CD4-positive, alpha-beta T cell treated with Interleukin-2 at 100 ng/mL for 4 hours (primary cell): ENCODE data around the gene MAEL.

Experiments
- DNase-seq: peaks from one replicate; pipeline ENCODE4 v3.0.0-alpha.2; 2020; ENCODE audit warnings: low spot score

MAEL gene

DNA sequence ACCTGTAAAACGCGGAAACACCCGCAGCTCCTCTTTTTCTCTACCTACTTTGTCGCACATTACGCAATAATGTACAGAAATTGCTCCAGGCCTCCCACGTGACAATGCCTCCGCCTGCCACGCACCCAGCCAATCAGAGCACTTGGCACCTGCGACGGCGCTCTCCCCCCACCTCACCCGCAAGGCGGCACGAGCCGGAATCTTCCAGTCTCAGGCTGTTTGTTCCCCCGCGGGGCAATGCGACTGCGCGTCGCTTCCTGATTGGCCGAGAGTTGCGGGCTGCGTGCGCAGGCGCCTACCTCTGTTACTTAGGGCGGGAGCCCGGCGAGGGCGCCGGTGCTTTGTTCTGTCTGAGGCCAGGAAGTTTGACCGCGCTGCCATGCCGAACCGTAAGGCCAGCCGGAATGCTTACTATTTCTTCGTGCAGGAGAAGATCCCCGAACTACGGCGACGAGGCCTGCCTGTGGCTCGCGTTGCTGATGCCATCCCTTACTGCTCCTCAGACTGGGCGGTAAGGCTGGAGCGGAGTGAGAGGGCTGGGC lies at the start of gene MAEL:
MAEL (plus strand) TSS at position 307 of the 542 bp plus-strand sequence; CDS start at position 380, 73 bp downstream.
- no peak for DNase-seq

DNA sequence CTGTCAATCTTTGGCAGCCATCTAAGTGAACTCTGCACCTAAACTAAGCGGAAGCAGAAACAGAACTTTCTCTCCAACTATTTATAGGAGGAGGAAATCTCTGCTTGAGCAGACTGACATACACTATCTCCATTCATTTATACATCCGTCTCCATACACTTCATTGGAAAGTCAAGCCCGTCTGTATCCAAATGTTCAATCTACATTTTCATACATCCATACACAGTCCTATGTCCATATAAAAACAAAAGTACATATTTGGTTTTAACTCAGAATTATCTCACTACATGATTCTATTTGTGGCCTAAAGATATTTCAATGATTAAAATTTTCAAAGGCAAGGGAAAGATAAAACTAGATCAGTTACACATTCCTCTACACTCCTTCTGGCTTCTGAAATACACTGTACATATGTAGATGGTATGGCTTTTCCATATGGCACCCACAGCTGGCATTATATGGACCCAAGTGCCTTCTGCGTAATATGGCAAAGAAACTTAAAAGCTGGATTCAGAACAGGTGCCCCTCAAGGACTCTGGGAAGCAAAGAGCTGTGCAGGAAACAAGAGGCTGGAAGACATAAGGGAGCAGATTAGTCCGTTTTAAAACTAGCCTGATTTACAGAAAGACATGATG lies 49.2 kb upstream of the MAEL start:
- no peak for DNase-seq

DNA sequence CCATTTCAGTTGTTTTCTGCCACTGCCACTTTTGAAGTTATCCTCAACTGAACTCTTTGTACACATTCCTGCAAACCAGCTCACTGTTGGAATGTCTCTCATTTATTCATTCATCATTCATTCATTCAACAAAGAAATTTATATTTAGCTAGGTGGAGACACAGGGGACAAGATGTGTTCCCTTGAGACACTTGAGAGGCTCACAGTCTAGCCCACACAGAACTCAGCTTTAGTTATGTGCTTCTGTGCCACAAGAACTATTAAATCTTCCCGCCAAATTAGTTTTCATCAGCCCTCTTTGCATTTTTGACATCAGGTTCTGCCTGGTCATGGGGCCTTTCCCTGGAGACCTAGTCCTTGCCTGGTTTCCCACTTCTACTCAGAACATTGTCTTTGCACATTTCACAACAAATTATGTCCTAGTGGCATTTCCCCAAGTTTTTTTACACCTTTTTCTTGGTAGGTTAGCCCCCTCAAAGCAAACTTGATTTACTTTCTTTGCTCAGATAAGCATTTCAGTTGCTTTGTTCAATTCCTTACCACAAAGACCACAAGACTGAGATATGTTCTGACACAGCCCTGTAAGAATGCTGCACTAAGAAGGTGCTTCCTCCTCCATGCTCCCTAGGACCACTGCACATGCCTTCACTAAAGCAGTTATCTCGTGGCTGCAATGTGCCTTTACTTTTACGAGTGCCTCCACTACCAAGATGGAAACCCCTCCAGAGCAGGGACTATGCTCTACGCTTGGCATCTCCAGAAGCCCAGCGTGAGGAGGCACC lies 44.7 kb upstream of the MAEL start:
- no peak for DNase-seq

DNA sequence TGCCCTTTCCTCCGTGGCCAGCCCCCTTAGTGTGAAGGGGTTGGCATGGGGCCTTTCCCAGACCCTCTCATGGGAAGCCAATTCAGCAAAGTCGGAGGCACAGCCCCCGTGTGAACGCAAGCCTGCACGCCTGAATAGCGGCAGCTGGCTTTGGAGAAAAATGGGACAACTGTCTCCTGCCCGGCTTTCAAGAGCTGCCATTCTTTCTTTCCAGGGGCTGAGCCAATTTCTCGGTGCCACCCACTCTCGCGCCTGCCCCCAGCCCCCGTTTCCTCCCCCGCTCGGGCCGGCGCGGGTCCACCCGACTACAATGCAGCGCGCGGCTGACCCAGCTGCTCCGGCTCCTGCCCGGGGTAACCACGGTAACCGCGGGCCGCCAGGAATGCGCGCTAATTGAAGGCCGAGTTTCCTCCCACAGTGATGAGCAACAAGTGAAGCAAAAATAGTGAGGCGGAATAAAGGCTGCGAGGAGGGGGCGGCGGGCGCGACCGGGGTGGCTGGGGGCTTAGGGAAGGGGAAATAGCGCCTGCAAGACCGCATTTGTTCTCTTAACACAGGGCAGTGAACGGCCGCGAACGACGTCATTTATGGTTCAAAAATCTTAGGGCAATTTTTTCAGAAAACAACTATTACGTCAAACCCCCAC lies 41.6 kb upstream of the MAEL start:
- no peak for DNase-seq

DNA sequence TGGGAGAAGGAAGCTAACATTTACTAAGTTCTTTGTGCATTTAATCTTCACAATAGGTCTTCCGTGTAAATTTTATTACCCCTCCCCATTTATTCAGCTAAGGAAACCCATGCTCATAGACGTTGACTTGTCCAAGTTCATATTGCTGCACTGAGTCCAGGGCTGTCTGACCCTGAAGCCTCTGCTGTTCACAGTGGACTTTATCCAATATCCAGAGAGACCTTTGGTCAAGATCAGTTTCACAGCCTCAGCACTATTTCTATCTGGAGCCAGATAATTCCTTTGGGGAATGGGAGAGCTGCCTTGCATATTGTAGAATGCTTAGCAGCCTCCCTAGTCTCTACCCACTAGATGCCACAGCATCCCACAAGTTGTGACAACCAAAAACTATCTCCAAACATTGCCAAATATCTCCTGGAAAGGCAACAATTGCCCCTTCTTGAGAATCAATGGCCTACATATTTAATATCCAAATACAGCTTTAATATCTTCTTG lies 40.2 kb upstream of the MAEL start:
- DNase-seq: no peak

DNA sequence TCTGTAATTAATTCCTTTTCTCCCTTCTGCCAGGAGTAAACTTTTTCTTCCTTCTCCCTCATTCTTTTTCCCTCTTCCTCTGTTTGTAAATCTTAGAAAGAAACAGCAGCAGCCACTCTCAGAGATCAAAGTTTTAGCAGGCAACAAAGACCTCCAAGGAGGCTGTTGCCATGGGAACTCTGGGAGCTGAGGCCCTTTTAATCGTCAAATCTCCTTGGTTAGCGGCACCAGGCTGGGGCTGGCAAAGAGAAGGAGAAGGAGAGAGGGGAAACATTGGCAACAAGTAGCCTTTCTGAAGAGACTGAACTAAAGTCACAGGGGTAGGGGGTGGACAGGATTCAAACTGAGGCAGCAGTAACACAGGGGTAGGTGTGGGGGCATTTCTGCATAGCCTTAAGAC lies 38.9 kb upstream of the MAEL start:
- no peak for DNase-seq

DNA sequence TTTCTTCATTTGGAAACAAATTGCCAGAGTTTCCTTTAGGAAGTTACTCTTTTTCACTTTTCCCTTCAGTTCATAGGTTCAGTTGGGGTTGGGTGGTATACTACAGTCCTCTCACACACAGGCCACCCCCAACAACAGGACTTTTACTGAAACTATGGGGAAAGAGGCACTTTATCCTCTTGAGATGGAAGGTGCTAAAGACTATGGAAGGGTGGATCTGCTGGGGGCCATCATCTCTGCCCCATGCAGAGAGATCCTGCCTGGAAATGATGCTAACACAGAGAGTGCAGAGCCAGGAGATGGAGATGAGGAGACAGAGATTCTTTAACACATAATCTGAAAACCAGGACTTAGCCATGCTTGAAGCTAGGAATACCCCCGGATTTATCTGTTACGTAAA lies 38.0 kb upstream of the MAEL start:
- DNase-seq: no peak

DNA sequence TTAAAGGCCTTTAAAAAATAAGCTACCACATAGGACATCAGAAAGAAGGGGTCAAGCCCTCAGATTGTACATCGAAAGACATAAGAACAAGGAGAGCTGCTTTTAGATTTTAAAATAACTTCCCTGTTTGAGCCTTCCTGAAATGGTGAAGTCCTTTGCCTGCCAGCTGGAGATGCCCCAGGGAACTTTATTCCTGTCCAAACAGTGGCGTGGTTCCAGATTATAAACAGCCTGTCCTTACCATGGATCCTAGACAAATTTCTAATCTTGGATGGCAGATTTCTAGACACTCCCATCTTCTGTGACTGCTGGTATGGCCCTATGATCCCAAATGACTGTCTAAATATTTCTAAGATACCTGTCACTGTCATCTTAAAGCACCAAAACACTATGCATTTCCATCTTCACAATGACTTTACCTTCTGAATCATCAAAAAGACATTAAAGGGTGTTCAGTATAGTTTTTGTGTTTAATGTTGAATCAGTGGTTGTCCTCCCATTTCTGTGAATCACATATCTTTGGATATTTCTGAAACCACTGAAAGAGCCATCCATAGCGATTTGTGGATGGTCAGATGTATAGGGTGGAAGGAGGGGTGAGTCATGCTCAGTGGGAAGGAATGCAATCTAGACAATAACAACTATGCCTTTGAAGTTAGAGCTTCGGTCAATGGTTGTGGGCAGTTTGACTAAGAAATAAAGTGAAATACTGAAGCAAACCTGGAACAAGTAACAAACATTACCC lies 36.9 kb upstream of the MAEL start:
- no peak for DNase-seq

DNA sequence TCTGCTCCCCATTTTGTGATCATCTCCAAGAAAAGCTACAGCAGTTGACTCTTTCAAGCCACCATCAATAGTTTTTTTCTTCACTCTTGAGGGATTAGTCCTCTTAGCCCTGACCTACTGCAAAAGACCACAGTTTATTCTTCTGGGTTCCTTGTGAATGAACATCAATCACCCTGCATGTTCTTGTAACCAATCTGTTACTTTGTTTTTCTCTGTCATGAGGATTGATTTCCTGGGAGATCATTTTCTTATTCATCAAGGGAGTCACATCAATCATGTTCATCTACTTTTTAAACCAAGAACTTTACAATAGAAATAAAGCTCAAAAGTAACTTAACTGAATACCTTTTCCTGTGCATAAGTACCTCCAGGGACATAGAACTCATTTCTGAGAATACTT lies 35.6 kb upstream of the MAEL start:
- DNase-seq: no peak

DNA sequence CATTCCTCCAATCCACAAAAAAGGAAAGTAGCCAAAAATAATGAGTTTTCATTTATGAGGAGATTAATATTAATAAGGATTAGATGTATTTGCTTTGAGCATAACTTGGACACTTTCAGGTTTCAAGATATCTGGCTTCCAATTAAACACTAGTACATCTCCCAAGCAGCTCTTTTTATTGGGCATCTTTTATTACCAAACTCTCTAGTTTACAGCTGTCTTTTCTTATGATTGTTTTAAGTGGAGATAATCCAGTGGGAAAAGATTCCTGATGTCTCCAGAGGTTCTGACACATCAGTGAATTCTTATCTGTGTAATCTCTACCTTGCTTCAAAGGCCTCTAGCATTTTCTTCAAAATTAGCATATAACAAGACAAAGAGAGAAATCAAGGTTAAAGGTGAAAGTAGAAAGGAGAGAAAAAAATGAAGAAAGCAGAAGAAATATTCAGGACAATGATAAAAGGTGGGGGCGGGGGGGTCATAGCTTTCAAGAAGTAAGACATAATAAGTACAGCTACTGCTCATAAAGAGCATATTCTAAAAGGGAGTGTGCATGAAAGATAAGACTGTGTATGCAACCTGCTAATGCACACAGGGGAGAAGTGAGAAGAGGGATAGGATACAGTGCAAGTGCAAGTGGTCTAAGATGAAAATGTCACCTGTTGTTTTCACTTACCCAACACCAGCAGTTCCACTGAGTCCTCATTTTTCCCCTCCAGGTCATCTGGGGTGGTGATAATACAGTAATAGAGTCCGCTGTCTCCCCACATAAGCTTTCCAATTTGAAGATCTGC lies 32.8 kb upstream of the MAEL start:
- no peak for DNase-seq

DNA sequence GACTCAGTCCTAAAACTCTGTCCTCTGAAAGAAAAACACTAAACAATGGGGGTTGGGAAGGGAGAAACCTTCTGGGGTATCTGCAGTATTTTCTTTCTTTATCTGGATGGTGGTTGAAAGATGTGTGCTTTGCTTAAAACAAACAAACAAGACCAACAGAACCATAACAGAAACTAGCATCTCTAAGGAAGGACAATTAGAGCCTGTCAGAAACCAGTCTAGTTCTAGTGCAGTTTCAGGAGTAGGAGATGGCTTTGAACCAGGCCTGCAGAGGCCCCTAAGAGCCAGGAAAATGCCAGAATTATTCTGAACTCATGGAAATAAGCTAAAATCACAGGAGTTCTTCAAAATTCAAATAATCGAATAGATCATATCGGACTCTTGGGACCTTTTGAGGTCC lies 32.2 kb upstream of the MAEL start:
- no peak for DNase-seq

DNA sequence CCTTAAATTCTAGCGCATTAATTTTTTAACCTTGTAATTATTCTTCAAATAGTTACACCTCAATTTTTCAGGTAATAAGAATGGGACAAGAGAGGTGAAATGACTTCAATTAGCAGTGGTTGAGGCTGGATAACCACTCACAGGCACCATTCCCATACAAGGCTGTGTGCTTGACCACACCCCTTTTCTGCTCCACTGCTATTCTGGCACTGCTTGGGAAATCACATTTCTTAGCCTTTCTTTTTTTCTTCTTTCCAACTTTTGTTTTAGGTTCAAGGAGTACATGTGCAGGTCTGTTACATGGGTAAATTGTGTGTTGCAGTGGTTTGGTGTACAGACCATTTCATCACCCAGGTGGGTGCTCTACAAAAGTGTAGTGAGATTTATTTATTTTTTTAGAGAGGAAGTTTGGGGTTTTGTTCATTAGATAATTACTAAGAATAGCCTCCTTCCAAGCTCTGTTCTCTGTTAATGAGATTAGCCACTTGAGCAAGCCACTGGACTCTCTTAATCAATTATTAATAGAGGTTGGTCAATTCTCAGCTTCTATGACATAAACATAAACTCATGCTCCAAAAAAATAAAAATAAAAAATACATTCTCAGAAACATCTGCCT lies 28.1 kb upstream of the MAEL start:
- DNase-seq: no peak

DNA sequence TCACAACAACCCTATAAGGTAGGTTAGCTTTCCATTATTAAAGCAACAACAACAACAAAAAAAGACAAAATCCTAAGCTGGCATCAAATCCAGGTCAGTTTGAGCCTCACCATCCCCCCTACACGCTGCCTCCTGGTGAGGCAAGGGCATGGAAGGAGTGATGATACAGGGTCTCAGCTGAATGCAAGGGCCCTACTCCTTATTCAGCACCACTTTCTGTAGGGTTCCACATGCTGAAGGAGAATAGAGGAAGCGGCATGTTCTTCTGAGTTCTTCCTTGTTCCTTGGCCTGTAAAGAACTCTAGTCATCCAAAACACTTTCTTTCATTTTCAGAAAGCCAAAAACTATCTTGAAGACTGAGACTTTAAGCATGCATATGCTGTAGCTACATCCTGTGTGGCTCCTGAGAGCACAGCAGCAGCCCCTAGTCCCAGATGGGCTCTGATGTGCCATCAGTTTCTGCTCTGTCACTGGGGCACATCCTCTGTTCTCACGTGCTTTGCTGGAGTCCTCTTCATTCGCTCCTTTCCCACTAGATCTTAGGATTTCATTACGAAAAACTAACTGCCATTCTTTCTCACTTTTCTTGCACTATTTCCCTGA lies 19.9 kb upstream of the MAEL start:
- DNase-seq: no peak

DNA sequence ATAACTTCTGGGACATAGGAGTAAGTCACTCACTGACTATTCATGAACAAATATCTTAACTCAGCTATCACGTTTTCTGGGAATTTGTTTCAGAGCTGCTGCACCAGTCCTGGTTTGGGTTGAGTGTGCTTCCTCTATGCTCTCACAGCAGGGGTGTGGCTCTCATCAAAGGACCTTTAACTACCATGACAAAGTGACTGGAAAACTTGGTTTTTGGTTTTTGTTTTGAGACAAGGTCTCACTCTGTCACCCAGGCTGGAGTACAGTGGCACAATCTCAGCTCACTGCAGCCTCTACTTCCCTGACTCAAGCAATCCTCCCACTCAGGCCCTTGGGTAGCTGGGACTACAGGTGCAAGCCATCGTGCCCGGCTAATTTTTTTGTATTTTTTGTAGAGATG lies 17.8 kb upstream of the MAEL start:
- DNase-seq: no peak

DNA sequence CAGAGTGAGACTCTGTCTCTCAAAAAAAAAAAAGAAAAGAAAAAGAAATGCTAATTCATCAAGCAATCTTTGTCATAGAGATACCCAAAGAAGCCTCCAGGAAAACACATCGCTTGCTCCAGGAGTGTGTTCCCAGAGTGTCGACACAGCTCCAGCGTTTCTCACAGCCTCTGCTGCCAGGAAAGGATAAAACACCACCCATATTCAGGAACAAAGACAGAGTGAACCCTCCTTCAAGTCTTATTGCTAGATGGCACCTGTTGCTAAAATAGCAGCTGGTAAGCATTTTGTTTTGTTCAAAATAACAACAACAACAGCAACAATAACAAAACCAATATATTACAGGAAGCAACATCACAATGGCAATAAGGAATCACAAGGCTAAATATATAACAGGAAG lies 16.9 kb upstream of the MAEL start:
- DNase-seq: no peak

DNA sequence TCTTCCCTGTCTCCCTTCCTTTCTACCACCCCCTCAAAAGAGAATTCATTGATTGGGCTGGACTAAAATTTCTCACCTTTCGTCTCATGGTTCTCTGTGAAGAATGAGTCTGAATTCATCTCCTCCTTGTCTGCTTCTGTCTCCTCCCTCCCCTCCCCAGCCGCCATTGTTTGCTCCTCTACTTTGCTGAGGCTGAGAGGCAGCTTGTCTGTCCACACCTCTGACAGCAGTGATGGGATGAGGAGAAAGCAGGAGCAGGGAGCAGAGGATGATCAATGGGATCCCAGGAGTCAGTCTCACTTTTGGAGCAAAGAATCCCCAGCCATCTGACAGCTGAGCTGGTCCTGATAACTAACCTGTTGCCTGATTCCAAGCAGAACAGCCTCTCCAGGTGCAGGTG lies 16.3 kb upstream of the MAEL start:
- DNase-seq: no peak

DNA sequence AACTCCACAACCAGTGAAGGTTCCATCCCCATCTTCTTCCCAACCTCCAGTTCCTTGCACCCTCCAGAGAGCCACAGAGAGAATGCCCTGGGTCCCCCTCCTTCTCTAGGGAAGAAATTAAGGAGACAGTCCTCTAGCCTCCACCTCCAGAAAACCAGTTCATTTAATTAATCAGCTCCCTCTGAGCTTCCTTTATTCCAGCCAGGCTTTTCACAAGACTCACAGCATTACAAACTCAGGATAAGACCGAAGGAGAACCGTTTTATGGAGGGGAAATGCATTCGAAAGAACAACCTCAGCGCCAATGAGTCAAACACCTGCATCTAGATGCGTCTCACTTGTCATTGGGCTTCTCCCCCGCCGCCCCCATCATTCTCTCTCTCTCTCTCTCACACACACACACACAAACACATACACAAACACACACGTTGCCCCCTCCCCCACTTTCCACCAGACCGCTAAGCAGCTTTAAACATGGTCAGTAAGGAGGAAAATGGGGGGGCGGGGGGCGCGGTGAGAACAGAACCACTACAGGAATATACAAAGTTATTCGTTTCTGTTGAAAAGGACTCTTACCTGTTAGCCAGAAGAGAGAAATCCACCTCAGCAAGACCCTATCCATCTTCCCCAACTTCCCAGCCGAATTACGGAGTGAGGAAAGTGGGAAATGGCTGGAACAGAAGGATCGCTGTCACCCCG lies 14.3 kb upstream of the MAEL start:
- peak; percentile 10 for DNase-seq

DNA sequence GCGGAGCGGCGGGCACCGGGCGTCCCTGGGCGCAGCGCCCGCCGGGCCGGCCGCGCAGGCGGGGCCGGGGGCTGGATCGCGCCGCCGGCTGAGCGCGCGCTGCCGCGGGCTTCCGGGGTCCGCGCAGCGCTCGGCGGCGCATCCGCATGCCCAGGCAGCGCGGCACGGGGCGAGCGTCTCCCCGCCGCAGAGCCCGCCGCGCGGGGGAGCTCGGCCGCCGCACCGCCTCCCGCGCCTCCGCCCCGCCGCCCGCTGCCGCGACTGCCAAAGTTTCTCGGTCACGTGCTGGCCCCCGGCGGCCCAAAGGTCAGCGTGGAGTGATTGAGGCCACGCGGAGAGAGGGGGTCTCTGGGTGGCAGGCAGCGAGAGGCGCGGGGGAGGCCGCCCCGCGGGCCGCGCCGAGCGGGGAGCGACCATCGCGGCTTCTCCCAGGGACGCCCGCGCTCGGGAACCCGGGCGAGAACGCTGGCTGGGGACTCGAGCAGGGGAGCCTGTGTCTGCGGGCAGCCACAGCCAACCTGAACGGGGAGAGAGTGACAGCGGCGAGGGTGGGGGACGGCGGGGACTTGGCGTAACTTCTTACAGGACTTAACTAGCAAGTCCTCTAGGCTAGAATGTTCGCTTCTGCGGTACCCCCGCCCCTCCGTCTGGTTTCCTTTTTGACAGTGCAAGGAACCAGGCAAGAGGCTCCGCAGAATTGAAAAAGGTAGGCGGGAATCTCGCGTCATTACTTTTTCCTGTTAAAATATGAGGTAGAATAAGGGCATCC lies 13.5 kb upstream of the MAEL start, which contains the start of gene ILDR2:
ILDR2 (minus strand) TSS at position 180 of the 769 bp plus-strand sequence. CDS start 272 bp downstream, outside the sequence.
- peak; percentile 38 for DNase-seq

DNA sequence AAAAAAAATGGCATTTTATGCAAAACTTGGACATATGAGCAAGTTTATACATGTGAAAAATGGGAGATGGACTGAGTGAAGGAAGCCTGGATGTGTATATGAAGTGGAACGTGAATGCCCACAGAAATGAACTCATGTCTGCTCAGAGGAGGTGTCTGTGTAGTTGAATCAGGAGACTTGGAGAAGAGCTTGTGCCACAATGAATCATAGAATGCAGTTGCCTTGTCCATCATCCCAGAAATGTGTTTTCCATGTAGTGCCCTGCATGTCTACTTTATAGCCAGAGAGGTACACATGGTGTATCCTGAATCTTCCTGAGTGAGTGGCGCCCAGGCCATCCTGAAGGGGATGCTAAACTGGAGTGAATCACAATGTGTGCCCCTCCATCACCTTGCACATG lies 11.1 kb upstream of the MAEL start:
- DNase-seq: no peak
